Uterus (tissue), 2 donors: ENCODE measurements around the gene GPX2.

Experiments
- CTCF ChIP-seq, 4 experiments: fragments of 200-600 bp in 2 of 4; fragments of 450-650 bp in 2 of 4; sonication (generic) in 2 of 4; IDR thresholded peaks; one replicate each; pipeline ENCODE4 v1.5.1; 2016 to 2019; ENCODE audit warnings: antibody characterized with exemption in 4 of 4, mild to moderate bottlenecking in 2 of 4, moderate library complexity in 1 of 4
- POLR2A ChIP-seq, 2 donors: fragments of 450-650 bp; IDR thresholded peaks; one replicate each; pipeline ENCODE4 v1.6.1; 2016; ENCODE audit warnings: antibody characterized with exemption in 2 of 2, mild to moderate bottlenecking in 1 of 2, moderate library complexity in 1 of 2

- no peak for TF ChIP-seq CTCF (IDR thresholded peaks at IDR 0.05)
- no peak for TF ChIP-seq POLR2A (IDR thresholded peaks at IDR 0.05)
Observed at GRCh38 chr14:64929014-64929359, 13.6 kb downstream of the GPX2 start.
